HG02852 (cell line): ENCODE measurements around the gene ELMO1.

Experiments used
- ATAC-seq: cut with Tn5 transposase; IDR thresholded peaks from one replicate; pipeline ENCODE4 v1.9.1; 2021; ENCODE audit warnings: mild to moderate bottlenecking, moderate library complexity; ENCODE audit not compliant: unreplicated experiment

The ELMO1 gene

GRCh38 chr7:37320140-37320847, 128.4 kb downstream of the ELMO1 start:
- no peak for ATAC-seq

- ATAC-seq, result no peak
Observed at GRCh38 chr7:37318541-37318940, 130.1 kb downstream of the ELMO1 start.

- ATAC-seq, result no peak
Observed at GRCh38 chr7:37315772-37316715, 132.6 kb downstream of the ELMO1 start.

GRCh38 chr7:37312608-37313007, 136.1 kb downstream of the ELMO1 start:
- no peak for ATAC-seq

GRCh38 chr7:37311355-37311754, 137.3 kb downstream of the ELMO1 start:
- peak; percentile 72 for ATAC-seq

- no peak for ATAC-seq
Observed at GRCh38 chr7:37310327-37311080, 138.2 kb downstream of the ELMO1 start.

- no peak for ATAC-seq
Observed at GRCh38 chr7:37309493-37309892, 139.2 kb downstream of the ELMO1 start.

- ATAC-seq, result no peak
Observed at GRCh38 chr7:37304921-37305320, 143.7 kb downstream of the ELMO1 start.

GRCh38 chr7:37297546-37297945, 151.1 kb downstream of the ELMO1 start:
- ATAC-seq, result no peak

- ATAC-seq, result no peak
Observed at GRCh38 chr7:37295401-37295800, 153.3 kb downstream of the ELMO1 start.

GRCh38 chr7:37290731-37291130, 157.9 kb downstream of the ELMO1 start:
- no peak for ATAC-seq

GRCh38 chr7:37289781-37290180, 158.9 kb downstream of the ELMO1 start:
- no peak for ATAC-seq

GRCh38 chr7:37289367-37289766, 159.3 kb downstream of the ELMO1 start:
- ATAC-seq, result no peak

- ATAC-seq, result no peak
Observed at GRCh38 chr7:37287131-37287855, 161.4 kb downstream of the ELMO1 start.

- ATAC-seq, result no peak
Observed at GRCh38 chr7:37286454-37286832, 162.2 kb downstream of the ELMO1 start.

- ATAC-seq, result no peak
Observed at GRCh38 chr7:37285706-37286453, 162.8 kb downstream of the ELMO1 start.

GRCh38 chr7:37284805-37285231, 163.8 kb downstream of the ELMO1 start:
- ATAC-seq, result no peak

- no peak for ATAC-seq
Observed at GRCh38 chr7:37284285-37284684, 164.4 kb downstream of the ELMO1 start.

- no peak for ATAC-seq
Observed at GRCh38 chr7:37283716-37284115, 164.9 kb downstream of the ELMO1 start.

- ATAC-seq, result no peak
Observed at GRCh38 chr7:37282927-37283326, 165.7 kb downstream of the ELMO1 start.
